ENCODE results near the gene COPS9.

Gene COPS9

GRCh38 chr2:240136013-240136670, at the start of gene COPS9:
Gene COPS9 (minus strand): TSS chr2:240136305. CDS start chr2:240136284, 21 bp downstream.
- H3K9me3 ChIP-seq (ENCODE audit: control insufficient read depth, low read length), result no peaks in the 10 kb centered on the region

GRCh38 chr2:240184656-240185055, 48.6 kb upstream of the COPS9 start:
- H3K4me1 ChIP-seq (ENCODE audit: control insufficient read depth, insufficient read depth, low read length), result no peaks in the 10 kb centered on the region
- no peaks in the 10 kb centered on the region for H3K36me3 ChIP-seq (ENCODE audit: control insufficient read depth, insufficient read depth, low read length)
- H3K27me3 ChIP-seq (ENCODE audit: control insufficient read depth, insufficient read depth, low read length), result peaks cover 5% of the 10 kb centered on the region
- no peak overlapping the region for H3K9ac ChIP-seq (ENCODE audit: low read length)
- H3K4me3 ChIP-seq (ENCODE audit: low read length), result no peak overlapping the region
- no peaks in the 10 kb centered on the region for H3K9me3 ChIP-seq (ENCODE audit: control insufficient read depth, low read length)

More at GRCh38 chr2:240136013-240136670, at the start of gene COPS9:
- Histone ChIP-seq H3K36me3 (ENCODE audit: control insufficient read depth, insufficient read depth, low read length) (peaks cover 4% of the 10 kb centered on the region), H3K4me1 (ENCODE audit: control insufficient read depth, insufficient read depth, low read length) (peaks cover 12% of the 10 kb centered on the region), H3K4me3 (ENCODE audit: low read length) (peak within 1 kb of the TSS; percentile 97), H3K9ac (ENCODE audit: low read length) (peak within 1 kb of the TSS; percentile 95), H3K27me3 (ENCODE audit: control insufficient read depth, insufficient read depth, low read length) (peaks cover 4% of the 10 kb centered on the region)

DNA sequence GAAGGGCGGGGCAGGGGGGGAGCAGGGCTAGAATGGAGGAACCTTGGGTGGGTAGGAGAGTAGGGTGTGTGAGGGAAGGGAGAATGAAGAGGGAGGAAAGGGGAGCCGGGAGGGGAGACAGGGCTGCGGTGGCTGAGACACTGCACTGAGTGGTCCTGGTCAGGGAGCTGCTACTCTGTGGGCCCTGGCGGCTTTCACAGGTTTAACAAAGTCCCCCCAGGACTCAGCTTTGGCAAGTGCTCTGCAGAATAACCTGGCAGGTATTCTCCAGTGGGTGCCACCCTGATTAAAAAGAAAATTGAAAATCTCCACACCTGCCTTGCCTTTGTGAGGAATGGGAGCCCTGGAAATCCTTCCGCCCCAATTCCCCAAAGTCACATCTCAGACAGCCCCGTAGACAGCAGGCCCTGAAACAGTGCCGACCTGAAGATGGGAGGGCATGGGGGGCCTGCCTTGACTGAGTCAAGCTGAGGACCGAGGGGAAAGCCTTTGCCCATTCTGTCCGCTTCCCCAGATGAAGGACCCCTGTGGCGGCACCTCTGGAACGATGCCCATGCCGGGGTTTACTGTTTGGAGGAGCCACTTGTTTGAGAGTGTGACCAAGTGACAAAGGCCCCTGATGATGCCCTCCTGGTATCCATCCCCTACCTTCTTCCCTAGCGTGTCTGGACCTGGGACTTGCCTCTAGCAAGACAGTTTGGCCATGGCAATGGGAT, 47.9 kb upstream of the COPS9 start:
- Histone ChIP-seq H3K27me3 (ENCODE audit: control insufficient read depth, insufficient read depth, low read length) (peaks cover 3% of the 10 kb centered on the region), H3K4me1 (ENCODE audit: control insufficient read depth, insufficient read depth, low read length) (no peaks in the 10 kb centered on the region), H3K36me3 (ENCODE audit: control insufficient read depth, insufficient read depth, low read length) (no peaks in the 10 kb centered on the region), H3K4me3 (ENCODE audit: low read length) (no peak overlapping the region), H3K9ac (ENCODE audit: low read length) (no peak overlapping the region), H3K9me3 (ENCODE audit: control insufficient read depth, low read length) (no peaks in the 10 kb centered on the region)

DNA sequence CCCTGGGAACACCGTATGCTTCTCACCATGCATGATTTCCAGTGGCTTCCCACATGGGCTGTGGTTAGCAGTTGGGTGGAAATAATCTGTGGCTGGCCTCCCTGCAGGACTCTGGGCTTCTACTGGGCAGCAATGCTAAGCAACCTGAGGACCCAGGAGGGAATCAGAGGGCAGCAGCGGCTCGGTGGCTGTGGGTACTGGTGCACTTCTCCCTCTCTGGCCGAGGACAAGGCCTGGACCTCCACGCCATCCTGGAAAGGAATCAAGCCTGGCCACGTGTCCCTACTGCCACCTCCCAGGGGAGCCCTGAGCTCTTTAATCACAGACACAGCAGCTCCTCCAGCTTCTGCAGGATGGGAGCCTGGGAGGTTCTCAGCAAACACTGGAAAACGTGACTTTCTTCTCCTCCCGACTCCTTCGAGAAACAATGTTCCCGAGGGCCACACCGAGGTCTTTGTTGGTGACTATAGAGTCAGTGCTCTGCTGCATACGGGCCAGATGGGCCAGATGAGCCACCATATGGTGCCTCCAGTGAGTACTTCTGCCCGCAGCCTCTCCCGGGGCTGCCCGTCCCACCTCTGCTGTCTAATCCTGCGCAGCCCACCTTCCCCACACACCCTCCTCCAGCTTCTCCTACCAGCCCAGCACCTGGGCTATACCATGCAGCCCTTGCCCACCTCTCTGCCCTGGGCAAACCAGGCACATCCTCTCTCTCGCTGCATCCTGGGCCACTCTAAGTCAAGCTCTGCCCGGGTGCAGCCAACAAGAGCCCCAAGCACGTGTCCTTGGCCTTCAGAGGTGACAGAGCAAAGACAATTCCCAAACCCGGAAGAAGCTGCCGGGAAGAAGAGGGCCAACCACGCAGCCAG, 47.1 kb upstream of the COPS9 start:
- peaks cover 8% of the 10 kb centered on the region for H3K27me3 ChIP-seq (ENCODE audit: control insufficient read depth, insufficient read depth, low read length)
- no peaks in the 10 kb centered on the region for H3K36me3 ChIP-seq (ENCODE audit: control insufficient read depth, insufficient read depth, low read length)
- no peaks in the 10 kb centered on the region for H3K9me3 ChIP-seq (ENCODE audit: control insufficient read depth, low read length)
- H3K4me1 ChIP-seq (ENCODE audit: control insufficient read depth, insufficient read depth, low read length), result no peaks in the 10 kb centered on the region
- H3K4me3 ChIP-seq (ENCODE audit: low read length), result no peak overlapping the region
- H3K9ac ChIP-seq (ENCODE audit: low read length), result no peak overlapping the region

DNA sequence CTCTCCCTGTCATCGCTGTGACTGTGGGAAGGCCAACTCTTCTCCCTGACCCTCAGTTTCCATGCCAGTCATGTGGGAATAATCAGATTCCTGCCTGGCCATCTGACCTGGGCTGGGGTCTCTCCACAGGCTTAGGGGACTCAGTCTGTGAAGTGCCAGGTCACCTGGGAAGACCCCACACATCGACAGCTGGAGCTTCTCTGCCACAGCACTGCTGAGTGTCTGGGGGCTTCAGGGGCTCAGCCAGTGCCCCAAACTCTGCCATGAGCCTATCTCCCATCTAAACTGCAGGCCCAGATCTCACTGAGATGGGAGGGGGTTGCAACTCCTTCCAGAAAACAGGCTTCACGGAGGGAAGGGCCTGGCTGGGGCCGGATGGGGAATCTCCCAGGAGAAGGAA, 46.4 kb upstream of the COPS9 start:
- Histone ChIP-seq H3K27me3 (ENCODE audit: control insufficient read depth, insufficient read depth, low read length) (peaks cover 14% of the 10 kb centered on the region), H3K4me3 (ENCODE audit: low read length) (no peak overlapping the region), H3K36me3 (ENCODE audit: control insufficient read depth, insufficient read depth, low read length) (no peaks in the 10 kb centered on the region)

GRCh38 chr2:240182001-240182400, 45.9 kb upstream of the COPS9 start:
- H3K36me3 ChIP-seq (ENCODE audit: control insufficient read depth, insufficient read depth, low read length), result no peaks in the 10 kb centered on the region
- H3K9ac ChIP-seq (ENCODE audit: low read length), result no peak overlapping the region
- H3K27me3 ChIP-seq (ENCODE audit: control insufficient read depth, insufficient read depth, low read length), result peaks cover 14% of the 10 kb centered on the region
- H3K9me3 ChIP-seq (ENCODE audit: control insufficient read depth, low read length), result no peaks in the 10 kb centered on the region
- H3K4me3 ChIP-seq (ENCODE audit: low read length), result no peak overlapping the region
- H3K4me1 ChIP-seq (ENCODE audit: control insufficient read depth, insufficient read depth, low read length), result no peaks in the 10 kb centered on the region

More for the DNA sequence above, 46.4 kb upstream of the COPS9 start:
- no peak overlapping the region for H3K9ac ChIP-seq (ENCODE audit: low read length)
- H3K4me1 ChIP-seq (ENCODE audit: control insufficient read depth, insufficient read depth, low read length), result no peaks in the 10 kb centered on the region
- H3K9me3 ChIP-seq (ENCODE audit: control insufficient read depth, low read length), result no peaks in the 10 kb centered on the region

- Histone ChIP-seq H3K9ac (ENCODE audit: low read length) (no peak overlapping the region), H3K4me3 (ENCODE audit: low read length) (no peak overlapping the region), H3K27me3 (ENCODE audit: control insufficient read depth, insufficient read depth, low read length) (peaks cover 14% of the 10 kb centered on the region), H3K4me1 (ENCODE audit: control insufficient read depth, insufficient read depth, low read length) (no peaks in the 10 kb centered on the region), H3K36me3 (ENCODE audit: control insufficient read depth, insufficient read depth, low read length) (no peaks in the 10 kb centered on the region), H3K9me3 (ENCODE audit: control insufficient read depth, low read length) (no peaks in the 10 kb centered on the region)
Measured at GRCh38 chr2:240179941-240180666, 44.0 kb upstream of the COPS9 start.

- Histone ChIP-seq H3K9ac (ENCODE audit: low read length) (no peak overlapping the region), H3K36me3 (ENCODE audit: control insufficient read depth, insufficient read depth, low read length) (no peaks in the 10 kb centered on the region), H3K27me3 (ENCODE audit: control insufficient read depth, insufficient read depth, low read length) (peaks cover 16% of the 10 kb centered on the region), H3K4me3 (ENCODE audit: low read length) (no peak overlapping the region), H3K4me1 (ENCODE audit: control insufficient read depth, insufficient read depth, low read length) (no peaks in the 10 kb centered on the region), H3K9me3 (ENCODE audit: control insufficient read depth, low read length) (no peaks in the 10 kb centered on the region)
Measured at GRCh38 chr2:240179186-240179815, 43.2 kb upstream of the COPS9 start.

- Histone ChIP-seq H3K9me3 (ENCODE audit: control insufficient read depth, low read length) (no peaks in the 10 kb centered on the region), H3K9ac (ENCODE audit: low read length) (no peak overlapping the region), H3K27me3 (ENCODE audit: control insufficient read depth, insufficient read depth, low read length) (peaks cover 21% of the 10 kb centered on the region), H3K36me3 (ENCODE audit: control insufficient read depth, insufficient read depth, low read length) (no peaks in the 10 kb centered on the region), H3K4me1 (ENCODE audit: control insufficient read depth, insufficient read depth, low read length) (no peaks in the 10 kb centered on the region), H3K4me3 (ENCODE audit: low read length) (no peak overlapping the region)
Measured at GRCh38 chr2:240178564-240178963, 42.5 kb upstream of the COPS9 start.

- H3K9me3 ChIP-seq (ENCODE audit: control insufficient read depth, low read length), result no peaks in the 10 kb centered on the region
- peaks cover 10% of the 10 kb centered on the region for H3K4me1 ChIP-seq (ENCODE audit: control insufficient read depth, insufficient read depth, low read length)
- no peaks in the 10 kb centered on the region for H3K36me3 ChIP-seq (ENCODE audit: control insufficient read depth, insufficient read depth, low read length)
- H3K4me3 ChIP-seq (ENCODE audit: low read length), result no peak overlapping the region
- no peak overlapping the region for H3K9ac ChIP-seq (ENCODE audit: low read length)
- peaks cover 35% of the 10 kb centered on the region for H3K27me3 ChIP-seq (ENCODE audit: control insufficient read depth, insufficient read depth, low read length)
Measured at GRCh38 chr2:240174496-240174895, 38.4 kb upstream of the COPS9 start.
